HepG2 (cell line): ENCODE results near the gene IST1. TPM values are rescaled to one million over a fixed set of nuclear protein-coding genes. Genes with fewer than 3 reads are reported as not detected.

Experiments used
- ELF3 ChIP-seq: IDR thresholded peaks from 2 replicates; pipeline ENCODE4 v1.6.1; 2016; ENCODE audit warnings: missing genetic modification reagents, missing compliant biosample characterization
- EP300 ChIP-seq, 3 experiments: sonication (generic) in 1 of 3; formaldehyde crosslinking in 1 of 3; IDR thresholded peaks; 2 replicates each; pipeline versions ENCODE4 v1.5.1 to v1.6.1; 2011 to 2020; ENCODE audit warnings: low read depth in 2 of 3, low read length in 2 of 3, borderline replicate concordance in 1 of 3, improper control_type of control experiment in 1 of 3, mild to moderate bottlenecking in 1 of 3, missing genetic modification reagents in 1 of 3, moderate library complexity in 1 of 3
- ETV5 ChIP-seq: IDR thresholded peaks from 2 replicates; pipeline ENCODE4 v1.6.1; 2018; ENCODE audit warnings: missing biosample characterization, missing genetic modification reagents, inconsistent platforms, borderline replicate concordance
- HOXD1 ChIP-seq: sonication (generic); formaldehyde crosslinking; IDR thresholded peaks from 2 replicates; pipeline ENCODE4 v1.5.0; 2020; ENCODE audit warnings: missing genetic modification reagents
- NFE2 ChIP-seq: sonication (generic); formaldehyde crosslinking; IDR thresholded peaks from 2 replicates; pipeline ENCODE4 v1.4.0; 2020; ENCODE audit warnings: missing genetic modification reagents
- PAF1 ChIP-seq: IDR thresholded peaks from 2 replicates; pipeline ENCODE4 v1.6.1; 2016; ENCODE audit warnings: missing genetic modification reagents, missing compliant biosample characterization
- RARG ChIP-seq: sonication (generic); formaldehyde crosslinking; IDR thresholded peaks from 2 replicates; pipeline ENCODE4 v1.4.0; 2020; ENCODE audit warnings: low read depth, mild to moderate bottlenecking, missing genetic modification reagents
- SETDB1 ChIP-seq: sonication (generic); formaldehyde crosslinking; IDR thresholded peaks from 2 replicates; pipeline ENCODE4 v1.5.1; 2020; ENCODE audit warnings: missing genetic modification reagents, mild to moderate bottlenecking, borderline replicate concordance
- SOX5 ChIP-seq: IDR thresholded peaks from 2 replicates; pipeline ENCODE4 v1.6.1; 2016; ENCODE audit warnings: borderline replicate concordance
- SRSF1 ChIP-seq: fragments of 200-400 bp; formaldehyde crosslinking; optimal IDR thresholded peaks from 2 replicates; pipeline ENCODE3; 2017; ENCODE audit warnings: mild to moderate bottlenecking, low read depth, low read length, moderate library complexity
- SYNCRIP ChIP-seq: fragments of 200-400 bp; formaldehyde crosslinking; IDR thresholded peaks from 2 replicates; pipeline ENCODE4 v1.6.1; 2018; ENCODE audit warnings: mild to moderate bottlenecking, low read depth, low read length; ENCODE audit not compliant: insufficient read depth
- TEAD2 ChIP-seq: sonication (generic); formaldehyde crosslinking; IDR thresholded peaks from 2 replicates; pipeline ENCODE4 v1.9.0; 2021; ENCODE audit warnings: missing genetic modification reagents
- ZFP1 ChIP-seq: IDR thresholded peaks from 2 replicates; pipeline ENCODE4 v1.6.1; 2016
- ZNF263 ChIP-seq: sonication (generic); formaldehyde crosslinking; IDR thresholded peaks from 2 replicates; pipeline ENCODE4 v1.4.0; 2020; ENCODE audit warnings: missing genetic modification reagents
- ZNF3 ChIP-seq: IDR thresholded peaks from 2 replicates; pipeline ENCODE4 v1.7.0; 2017; ENCODE audit warnings: inconsistent platforms
- polyA plus RNA-seq, 8 experiments: library from polyadenylated mRNA; depleted of rRNA in 3 of 8; stranded (reverse) in 7 of 8; unstranded in 1 of 8; fragments of >200 nt; fragmentation: Illumina TruSeq in 4 of 8; extraction: Trizol in 4 of 8; gene quantifications; 2 replicates each; pipeline versions ENCODE4 v1.2.1 to v1.2.3, GENCODE V29; 2011 to 2016; ENCODE audit warnings: low read depth in 4 of 8, missing spikeins in 1 of 8, mixed read lengths in 1 of 8; ENCODE audit not compliant: insufficient read depth in 1 of 8
- total RNA-seq, 5 experiments: library from RNA; depleted of rRNA; stranded (reverse); fragments of >200 nt; fragmentation: Illumina TruSeq; extraction: Trizol; gene quantifications; 2 replicates each; pipeline ENCODE4 v1.2.3, GENCODE V29; 2016; ENCODE audit warnings: low read depth in 1 of 5
- TF ChIP-seq, protein P1 (sequence below): sonication (generic); formaldehyde crosslinking; IDR thresholded peaks from 2 replicates; pipeline ENCODE4 v1.8.1; 2023; ENCODE audit warnings: mild to moderate bottlenecking, missing genetic modification reagents
- TF ChIP-seq, protein P2 (sequence below): sonication (generic); formaldehyde crosslinking; IDR thresholded peaks from 2 replicates; pipeline ENCODE4 v1.8.0; 2022; ENCODE audit warnings: mild to moderate bottlenecking, missing genetic modification reagents; ENCODE audit not compliant: insufficient replicate concordance
- TF ChIP-seq, protein P3 (sequence below), 2 experiments: sonication (generic) in 1 of 2; formaldehyde crosslinking in 1 of 2; IDR thresholded peaks; 2 replicates each; pipeline versions ENCODE4 v1.4.0 to v1.6.1; 2016 to 2020; ENCODE audit warnings: borderline replicate concordance in 1 of 2, low read depth in 1 of 2, mild to moderate bottlenecking in 1 of 2, missing genetic modification reagents in 1 of 2
- TF ChIP-seq, protein P4 (sequence below): sonication (generic); formaldehyde crosslinking; IDR thresholded peaks from 2 replicates; pipeline ENCODE4 v1.4.0; 2020; ENCODE audit warnings: missing genetic modification reagents

Gene IST1
- total and polyA plus RNA-seq, 2 of the 13 experiments (the other 11 are each of a cell fraction or from before 2014, with no cell fraction given): 346 to 415 TPM

DNA sequence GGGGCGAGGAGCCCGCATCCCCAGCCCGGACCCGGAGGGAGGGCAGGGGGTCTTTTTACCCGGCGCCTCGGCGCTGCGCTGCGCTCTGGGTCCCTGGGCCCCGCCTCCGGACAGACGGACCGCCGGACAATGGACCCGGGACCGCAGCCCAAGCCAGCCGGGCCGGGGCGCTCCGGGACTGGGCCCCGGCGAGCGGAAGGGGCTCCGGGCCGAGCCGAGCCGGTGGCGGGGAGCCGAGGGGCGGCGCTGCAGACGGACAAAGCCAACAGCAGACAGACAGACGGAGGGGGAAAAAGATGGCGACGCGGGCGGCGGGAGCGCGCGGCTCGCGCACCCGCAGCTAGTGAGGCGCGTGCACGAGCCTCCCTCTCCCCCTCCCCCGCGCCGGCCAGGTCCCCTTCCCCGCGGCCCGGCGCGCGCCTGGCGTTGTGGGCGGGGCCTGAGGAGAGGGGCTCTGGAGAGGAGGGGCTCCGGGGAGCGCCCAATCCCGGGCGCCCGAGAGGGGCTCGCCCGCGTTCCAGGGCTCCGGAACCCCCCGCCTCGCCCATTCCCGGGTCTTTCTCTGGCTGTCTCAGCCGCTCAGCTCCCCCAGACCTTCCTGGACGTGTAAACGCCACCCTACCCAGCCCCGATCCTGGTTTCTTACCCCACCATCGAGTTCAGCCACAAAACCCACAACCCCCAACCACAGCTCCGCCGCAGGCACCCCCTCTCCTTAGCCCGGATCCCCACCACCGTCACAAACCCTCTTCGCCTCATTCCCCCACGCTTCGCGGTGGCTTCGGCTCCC lies 11.3 kb upstream of the IST1 start, which contains the start of gene ZNF821 (continued):
- TF ChIP-seq TEAD2 (CRISPR knock-in tag): no peak
- TF ChIP-seq ZNF263 (CRISPR knock-in tag): peak; percentile 29; the same call in 1 of the 2 replicates
- TF ChIP-seq RARG (CRISPR knock-in tag): peak; percentile 63; the same call in 1 of the 2 replicates
- no peak for TF ChIP-seq ZNF3 (CRISPR knock-in tag)
- no peak for TF ChIP-seq EP300 (IDR thresholded peaks at IDR 0.05; ENCODE audit: low read depth in 2 of 2, low read length in 2 of 2)
- TF ChIP-seq EP300 (CRISPR knock-in tag; IDR thresholded peaks at IDR 0.05; ENCODE audit: borderline replicate concordance): no peak
- TF ChIP-seq SETDB1 (CRISPR knock-in tag): no peak
- TF ChIP-seq, protein P1, sequence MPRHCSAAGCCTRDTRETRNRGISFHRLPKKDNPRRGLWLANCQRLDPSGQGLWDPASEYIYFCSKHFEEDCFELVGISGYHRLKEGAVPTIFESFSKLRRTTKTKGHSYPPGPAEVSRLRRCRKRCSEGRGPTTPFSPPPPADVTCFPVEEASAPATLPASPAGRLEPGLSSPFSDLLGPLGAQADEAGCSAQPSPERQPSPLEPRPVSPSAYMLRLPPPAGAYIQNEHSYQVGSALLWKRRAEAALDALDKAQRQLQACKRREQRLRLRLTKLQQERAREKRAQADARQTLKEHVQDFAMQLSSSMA (CRISPR knock-in tag): 0 out of 2 replicates have a peak, but pooled peaks have one; percentile 34
- no peak for TF ChIP-seq NFE2 (CRISPR knock-in tag)
- no peak for TF ChIP-seq ZFP1 (CRISPR knock-in tag)
- TF ChIP-seq HOXD1: no peak
- TF ChIP-seq ELF3 (CRISPR knock-in tag): peak; percentile 51
- TF ChIP-seq ETV5 (CRISPR knock-in tag): peak; percentile 17; the same call in 1 of the 2 replicates
- TF ChIP-seq SRSF1: peak; percentile 9
- no peak for TF ChIP-seq SYNCRIP
- TF ChIP-seq, protein P2, sequence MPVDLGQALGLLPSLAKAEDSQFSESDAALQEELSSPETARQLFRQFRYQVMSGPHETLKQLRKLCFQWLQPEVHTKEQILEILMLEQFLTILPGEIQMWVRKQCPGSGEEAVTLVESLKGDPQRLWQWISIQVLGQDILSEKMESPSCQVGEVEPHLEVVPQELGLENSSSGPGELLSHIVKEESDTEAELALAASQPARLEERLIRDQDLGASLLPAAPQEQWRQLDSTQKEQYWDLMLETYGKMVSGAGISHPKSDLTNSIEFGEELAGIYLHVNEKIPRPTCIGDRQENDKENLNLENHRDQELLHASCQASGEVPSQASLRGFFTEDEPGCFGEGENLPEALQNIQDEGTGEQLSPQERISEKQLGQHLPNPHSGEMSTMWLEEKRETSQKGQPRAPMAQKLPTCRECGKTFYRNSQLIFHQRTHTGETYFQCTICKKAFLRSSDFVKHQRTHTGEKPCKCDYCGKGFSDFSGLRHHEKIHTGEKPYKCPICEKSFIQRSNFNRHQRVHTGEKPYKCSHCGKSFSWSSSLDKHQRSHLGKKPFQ (CRISPR knock-in tag): no peak
- no peak for TF ChIP-seq SOX5
- TF ChIP-seq, protein P3, sequence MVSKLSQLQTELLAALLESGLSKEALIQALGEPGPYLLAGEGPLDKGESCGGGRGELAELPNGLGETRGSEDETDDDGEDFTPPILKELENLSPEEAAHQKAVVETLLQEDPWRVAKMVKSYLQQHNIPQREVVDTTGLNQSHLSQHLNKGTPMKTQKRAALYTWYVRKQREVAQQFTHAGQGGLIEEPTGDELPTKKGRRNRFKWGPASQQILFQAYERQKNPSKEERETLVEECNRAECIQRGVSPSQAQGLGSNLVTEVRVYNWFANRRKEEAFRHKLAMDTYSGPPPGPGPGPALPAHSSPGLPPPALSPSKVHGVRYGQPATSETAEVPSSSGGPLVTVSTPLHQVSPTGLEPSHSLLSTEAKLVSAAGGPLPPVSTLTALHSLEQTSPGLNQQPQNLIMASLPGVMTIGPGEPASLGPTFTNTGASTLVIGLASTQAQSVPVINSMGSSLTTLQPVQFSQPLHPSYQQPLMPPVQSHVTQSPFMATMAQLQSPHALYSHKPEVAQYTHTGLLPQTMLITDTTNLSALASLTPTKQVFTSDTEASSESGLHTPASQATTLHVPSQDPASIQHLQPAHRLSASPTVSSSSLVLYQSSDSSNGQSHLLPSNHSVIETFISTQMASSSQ (IDR thresholded peaks at IDR 0.05; ENCODE audit: low read depth): no peak
- TF ChIP-seq, protein P3 (CRISPR knock-in tag; IDR thresholded peaks at IDR 0.05; ENCODE audit: borderline replicate concordance): peak; percentile 37
- TF ChIP-seq, protein P4, sequence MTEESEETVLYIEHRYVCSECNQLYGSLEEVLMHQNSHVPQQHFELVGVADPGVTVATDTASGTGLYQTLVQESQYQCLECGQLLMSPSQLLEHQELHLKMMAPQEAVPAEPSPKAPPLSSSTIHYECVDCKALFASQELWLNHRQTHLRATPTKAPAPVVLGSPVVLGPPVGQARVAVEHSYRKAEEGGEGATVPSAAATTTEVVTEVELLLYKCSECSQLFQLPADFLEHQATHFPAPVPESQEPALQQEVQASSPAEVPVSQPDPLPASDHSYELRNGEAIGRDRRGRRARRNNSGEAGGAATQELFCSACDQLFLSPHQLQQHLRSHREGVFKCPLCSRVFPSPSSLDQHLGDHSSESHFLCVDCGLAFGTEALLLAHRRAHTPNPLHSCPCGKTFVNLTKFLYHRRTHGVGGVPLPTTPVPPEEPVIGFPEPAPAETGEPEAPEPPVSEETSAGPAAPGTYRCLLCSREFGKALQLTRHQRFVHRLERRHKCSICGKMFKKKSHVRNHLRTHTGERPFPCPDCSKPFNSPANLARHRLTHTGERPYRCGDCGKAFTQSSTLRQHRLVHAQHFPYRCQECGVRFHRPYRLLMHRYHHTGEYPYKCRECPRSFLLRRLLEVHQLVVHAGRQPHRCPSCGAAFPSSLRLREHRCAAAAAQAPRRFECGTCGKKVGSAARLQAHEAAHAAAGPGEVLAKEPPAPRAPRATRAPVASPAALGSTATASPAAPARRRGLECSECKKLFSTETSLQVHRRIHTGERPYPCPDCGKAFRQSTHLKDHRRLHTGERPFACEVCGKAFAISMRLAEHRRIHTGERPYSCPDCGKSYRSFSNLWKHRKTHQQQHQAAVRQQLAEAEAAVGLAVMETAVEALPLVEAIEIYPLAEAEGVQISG (CRISPR knock-in tag): peak; percentile 66
- no peak for TF ChIP-seq PAF1 (CRISPR knock-in tag)
